ENCODE data around the gene CASP1. TPM values are rescaled to one million over a fixed set of nuclear protein-coding genes. Genes with fewer than 3 reads are reported as not detected.

CASP1 gene
- total RNA-seq, 1 experiment from 2014 or later, result not detected

GRCh38 chr11:105007463-105007862 lies 27.5 kb downstream of the CASP1 start:
- H3K4me3 Mint-ChIP-seq, result no peak overlapping the region
- H3K23me2 ChIP-seq (ENCODE audit: insufficient read length, low read depth, low read length, poor library complexity, severe bottlenecking), result no peaks in the 10 kb centered on the region
- H3K79me2 ChIP-seq (ENCODE audit: insufficient read depth, low read length), result no peaks in the 10 kb centered on the region
- H3K18ac ChIP-seq (ENCODE audit: insufficient read length, low read depth, low read length), result no peak overlapping the region
- no peak overlapping the region for H2BK12ac ChIP-seq (ENCODE audit: insufficient read length, low read depth, low read length)
- no peaks in the 10 kb centered on the region for H3K27me3 Mint-ChIP-seq (ENCODE audit: low read depth)
- no peak overlapping the region for H3K4me2 ChIP-seq (ENCODE audit: insufficient read depth, insufficient read length, low read length)
- no peak overlapping the region for H3K27ac ChIP-seq (ENCODE audit: insufficient read length, low read depth, low read length)
- no peaks in the 10 kb centered on the region for H3K9me3 ChIP-seq (ENCODE audit: control insufficient read depth, low read depth, low read length)
- no peaks in the 10 kb centered on the region for H4K20me1 ChIP-seq (ENCODE audit: control insufficient read depth, insufficient read depth, insufficient read length)
- H3K4me1 ChIP-seq (ENCODE audit: insufficient read depth, low read length), result 0 out of 2 replicates have a peak, but pooled peaks cover 2% of the 10 kb centered on the region
- no peak overlapping the region for H3K56ac ChIP-seq (ENCODE audit: insufficient read length, low read depth, low read length)
- H3K9ac ChIP-seq (ENCODE audit: extremely low read depth, insufficient read length, low read length), result no peak overlapping the region
- H3K4ac ChIP-seq (ENCODE audit: low read depth, low read length), result no peak overlapping the region
- H2AK5ac ChIP-seq (ENCODE audit: insufficient read length, low read length), result no peak overlapping the region
- no peak overlapping the region for H2BK5ac ChIP-seq (ENCODE audit: insufficient read length, low read length)
- H2BK120ac ChIP-seq (ENCODE audit: low read depth, low read length, poor library complexity, severe bottlenecking), result no peak overlapping the region
- TF ChIP-seq CTCF (conservative IDR thresholded peaks at IDR 0.05), result no peak
- no peak overlapping the region for H4K91ac ChIP-seq (ENCODE audit: insufficient read length, low read depth, low read length)
- no peak overlapping the region for H3K23ac ChIP-seq (ENCODE audit: insufficient read length, low read depth, low read length)
- no peaks in the 10 kb centered on the region for H3K36me3 Mint-ChIP-seq (ENCODE audit: insufficient read depth in 1 of 3, low read depth in 3 of 3)
- H3K4me1 Mint-ChIP-seq, result 0 out of 4 replicates have a peak, but pooled peaks cover 3 to 4% of the 10 kb centered on the region in 2 experiments
- no peak overlapping the region for H2AFZ ChIP-seq (ENCODE audit: low read length)
- no peak overlapping the region for H2BK20ac ChIP-seq (ENCODE audit: low read depth, low read length, poor library complexity, severe bottlenecking)
- no peaks in the 10 kb centered on the region for H3K27me3 ChIP-seq (ENCODE audit: insufficient read depth, low read length)
- H3K9me3 Mint-ChIP-seq, result no peaks in the 10 kb centered on the region
- H4K8ac ChIP-seq (replicated peaks; ENCODE audit: insufficient read length, low read depth, low read length), result no peak overlapping the region
- H3K14ac ChIP-seq (ENCODE audit: insufficient read depth, low read length), result no peak overlapping the region
- no peaks in the 10 kb centered on the region for H3K79me1 ChIP-seq (ENCODE audit: insufficient read depth, low read depth, low read length, poor library complexity, severe bottlenecking)
- H3T11ph ChIP-seq (ENCODE audit: low read length), result no peak overlapping the region
- H4K5ac ChIP-seq (ENCODE audit: insufficient read length, low read depth, low read length), result no peak overlapping the region
- DNase-seq, result no peak
- H2BK15ac ChIP-seq (ENCODE audit: low read depth, low read length), result no peak overlapping the region
- no peak overlapping the region for H3K27ac Mint-ChIP-seq

Data from H9 (cell line).